Endodermal cell (in vitro differentiated cells): ENCODE results near the gene BARX1. TPM values are rescaled to one million over a fixed set of nuclear protein-coding genes. Genes with fewer than 3 reads are reported as not detected.

ENCODE experiments used
- DNase-seq: peaks from one replicate; pipeline ENCODE4 v3.0.0-alpha.2; 2017
- H3K27ac ChIP-seq: 2 replicates; pipeline ENCODE4 v1.5.1; 2013; ENCODE audit warnings: mild to moderate bottlenecking, low read depth, low read length, moderate library complexity
- H3K27me3 ChIP-seq: 2 replicates; pipeline ENCODE4 v1.6.1; 2013; ENCODE audit warnings: mild to moderate bottlenecking, low read length, moderate library complexity; ENCODE audit not compliant: insufficient read depth, control insufficient read depth, poor library complexity, severe bottlenecking
- H3K36me3 ChIP-seq: 2 replicates; pipeline ENCODE4 v1.7.0; 2013; ENCODE audit warnings: mild to moderate bottlenecking, low read length, moderate library complexity; ENCODE audit not compliant: control insufficient read depth, insufficient read depth
- H3K4me1 ChIP-seq: one replicate; pipeline ENCODE4 v1.7.0; 2013; ENCODE audit warnings: low read length; ENCODE audit not compliant: control insufficient read depth, insufficient read depth
- H3K4me3 ChIP-seq: 2 replicates; pipeline ENCODE4 v1.5.1; 2013; ENCODE audit warnings: mild to moderate bottlenecking, low read length, moderate library complexity
- H3K9ac ChIP-seq: 2 replicates; pipeline ENCODE4 v1.6.1; 2013; ENCODE audit warnings: mild to moderate bottlenecking, low read length, moderate library complexity; ENCODE audit not compliant: poor library complexity, severe bottlenecking; ENCODE audit errors: extremely low read depth
- H3K9me3 ChIP-seq: 2 replicates; pipeline ENCODE4 v1.6.1; 2013; ENCODE audit warnings: mild to moderate bottlenecking, low read length, moderate library complexity; ENCODE audit not compliant: control insufficient read depth
- H3K27ac Mint-ChIP-seq: 2 replicates; pipeline ENCODE4 v1.8.0; 2020; ENCODE audit warnings: mixed read lengths
- H3K27me3 Mint-ChIP-seq: 2 replicates; pipeline ENCODE4 v1.8.0; 2021; ENCODE audit warnings: mild to moderate bottlenecking, mixed read lengths; ENCODE audit not compliant: insufficient read depth
- H3K36me3 Mint-ChIP-seq: 2 replicates; pipeline ENCODE4 v1.8.0; 2020; ENCODE audit warnings: low read depth, mixed read lengths
- H3K4me1 Mint-ChIP-seq: 2 replicates; pipeline ENCODE4 v1.8.0; 2020; ENCODE audit warnings: mixed read lengths
- H3K4me3 Mint-ChIP-seq: 2 replicates; pipeline ENCODE4 v1.8.0; 2020; ENCODE audit warnings: mild to moderate bottlenecking, moderate library complexity, mixed read lengths
- H3K9me3 Mint-ChIP-seq: 2 replicates; pipeline ENCODE4 v1.8.0; 2020; ENCODE audit warnings: mild to moderate bottlenecking, mixed read lengths
- WGBS, 2 experiments: methylation state at CpG; one replicate each; pipeline versions ENCODE4 v1.1.5 to v1.1.7; 2013; ENCODE audit warnings: missing lambda C conversion rate in 2 of 2, mixed read lengths in 1 of 2; ENCODE audit not compliant: insufficient coverage in 1 of 2, insufficient read length in 1 of 2; 5-methylcytosine and 5-hydroxymethylcytosine counted together
- total RNA-seq, 2 donors: library from RNA; stranded (reverse); fragmentation: NEBNext Ultra II Directional in 1 of 2; extraction: Animal tissue kit (Norgen Biotek cat#: 25700) in 1 of 2; gene quantifications; 2 replicates in 1 of 2; 3 replicates in 1 of 2; pipeline ENCODE4 v1.2.1, GENCODE V29; 2021
- TF ChIP-seq, protein P1 (sequence below): fragments of 200-600 bp; sonication (generic); conservative IDR thresholded peaks from 2 replicates; pipeline ENCODE4 v1.5.0; 2021; ENCODE audit warnings: antibody characterized with exemption, mild to moderate bottlenecking

BARX1 gene
- total RNA-seq, 2 donors from 2014 or later, result 0.35 TPM; not detected in 1

DNA sequence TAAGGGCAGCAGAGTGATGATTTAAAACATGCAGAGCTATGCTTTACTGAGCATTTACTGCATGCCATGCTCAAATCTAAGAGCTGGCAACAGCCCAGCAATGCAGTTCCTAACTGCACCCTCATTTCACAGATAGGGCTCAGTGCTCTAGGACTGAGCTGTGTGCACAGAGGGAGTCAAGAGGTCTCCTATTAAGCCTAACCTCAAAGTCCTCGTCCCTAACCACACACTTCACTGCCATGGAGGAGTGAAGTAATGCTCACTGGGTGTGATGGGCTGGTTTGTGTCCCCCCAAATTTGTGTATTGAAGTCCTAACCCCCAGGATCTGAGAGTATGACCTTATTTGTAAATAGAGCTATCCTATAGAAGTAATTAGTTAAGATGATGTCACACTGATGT lies 25.9 kb downstream of the BARX1 start:
- Histone ChIP-seq H3K27ac (no peak overlapping the region), H3K4me1 (no peaks in the 10 kb centered on the region), H3K4me3 (no peak overlapping the region), H3K9ac (no peak overlapping the region), H3K36me3 (no peaks in the 10 kb centered on the region), H3K27me3 (peaks cover 14% of the 10 kb centered on the region), H3K9me3 (no peaks in the 10 kb centered on the region)
- Mint-ChIP-seq H3K9me3 (no peaks in the 10 kb centered on the region), H3K27me3 (peaks cover 37% of the 10 kb centered on the region), H3K4me3 (no peak overlapping the region), H3K27ac (no peak overlapping the region), H3K4me1 (peaks cover 2% of the 10 kb centered on the region), H3K36me3 (no peaks in the 10 kb centered on the region)
- DNase-seq, result no peak
- WGBS, 2 experiments, result no CpG with 5 or more reads among the region's 1 CpG
- TF ChIP-seq, protein P1, sequence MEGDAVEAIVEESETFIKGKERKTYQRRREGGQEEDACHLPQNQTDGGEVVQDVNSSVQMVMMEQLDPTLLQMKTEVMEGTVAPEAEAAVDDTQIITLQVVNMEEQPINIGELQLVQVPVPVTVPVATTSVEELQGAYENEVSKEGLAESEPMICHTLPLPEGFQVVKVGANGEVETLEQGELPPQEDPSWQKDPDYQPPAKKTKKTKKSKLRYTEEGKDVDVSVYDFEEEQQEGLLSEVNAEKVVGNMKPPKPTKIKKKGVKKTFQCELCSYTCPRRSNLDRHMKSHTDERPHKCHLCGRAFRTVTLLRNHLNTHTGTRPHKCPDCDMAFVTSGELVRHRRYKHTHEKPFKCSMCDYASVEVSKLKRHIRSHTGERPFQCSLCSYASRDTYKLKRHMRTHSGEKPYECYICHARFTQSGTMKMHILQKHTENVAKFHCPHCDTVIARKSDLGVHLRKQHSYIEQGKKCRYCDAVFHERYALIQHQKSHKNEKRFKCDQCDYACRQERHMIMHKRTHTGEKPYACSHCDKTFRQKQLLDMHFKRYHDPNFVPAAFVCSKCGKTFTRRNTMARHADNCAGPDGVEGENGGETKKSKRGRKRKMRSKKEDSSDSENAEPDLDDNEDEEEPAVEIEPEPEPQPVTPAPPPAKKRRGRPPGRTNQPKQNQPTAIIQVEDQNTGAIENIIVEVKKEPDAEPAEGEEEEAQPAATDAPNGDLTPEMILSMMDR, result no peak

DNA sequence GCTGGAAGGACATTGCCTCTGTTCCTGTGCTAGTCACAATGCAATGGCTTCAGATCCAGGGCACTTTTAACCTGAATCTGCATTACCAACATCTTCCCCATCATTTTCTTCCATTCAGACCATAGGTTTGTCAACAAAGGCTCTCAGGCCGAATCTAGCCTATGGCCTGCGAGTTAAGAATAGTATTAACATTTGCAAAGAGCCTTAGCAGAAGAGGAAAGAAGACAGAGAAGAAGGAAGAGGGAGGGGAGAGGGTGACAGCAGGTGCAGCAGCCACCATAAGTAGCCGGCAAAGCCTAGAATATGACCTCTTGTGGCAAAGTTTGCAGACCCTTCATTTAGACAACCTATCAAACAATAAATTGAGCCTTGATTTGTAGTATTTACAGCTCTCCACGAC lies 32.6 kb downstream of the BARX1 start:
- no peak overlapping the region for H3K27ac Mint-ChIP-seq
- no peak overlapping the region for H3K4me3 Mint-ChIP-seq
- no peaks in the 10 kb centered on the region for H3K36me3 Mint-ChIP-seq
- Histone ChIP-seq H3K9me3 (no peaks in the 10 kb centered on the region), H3K4me3 (no peak overlapping the region), H3K27me3 (no peaks in the 10 kb centered on the region), H3K9ac (no peak overlapping the region), H3K36me3 (no peaks in the 10 kb centered on the region), H3K27ac (no peak overlapping the region), H3K4me1 (no peaks in the 10 kb centered on the region)
- H3K9me3 Mint-ChIP-seq, result no peaks in the 10 kb centered on the region
- H3K4me1 Mint-ChIP-seq, result no peaks in the 10 kb centered on the region
- DNase-seq, result no peak
- 61 to 64% methylated on average over 3 to 4 of the region's 4 CpGs for WGBS, 2 experiments
- peaks cover 8% of the 10 kb centered on the region for H3K27me3 Mint-ChIP-seq
- TF ChIP-seq, protein P1, result no peak

DNA sequence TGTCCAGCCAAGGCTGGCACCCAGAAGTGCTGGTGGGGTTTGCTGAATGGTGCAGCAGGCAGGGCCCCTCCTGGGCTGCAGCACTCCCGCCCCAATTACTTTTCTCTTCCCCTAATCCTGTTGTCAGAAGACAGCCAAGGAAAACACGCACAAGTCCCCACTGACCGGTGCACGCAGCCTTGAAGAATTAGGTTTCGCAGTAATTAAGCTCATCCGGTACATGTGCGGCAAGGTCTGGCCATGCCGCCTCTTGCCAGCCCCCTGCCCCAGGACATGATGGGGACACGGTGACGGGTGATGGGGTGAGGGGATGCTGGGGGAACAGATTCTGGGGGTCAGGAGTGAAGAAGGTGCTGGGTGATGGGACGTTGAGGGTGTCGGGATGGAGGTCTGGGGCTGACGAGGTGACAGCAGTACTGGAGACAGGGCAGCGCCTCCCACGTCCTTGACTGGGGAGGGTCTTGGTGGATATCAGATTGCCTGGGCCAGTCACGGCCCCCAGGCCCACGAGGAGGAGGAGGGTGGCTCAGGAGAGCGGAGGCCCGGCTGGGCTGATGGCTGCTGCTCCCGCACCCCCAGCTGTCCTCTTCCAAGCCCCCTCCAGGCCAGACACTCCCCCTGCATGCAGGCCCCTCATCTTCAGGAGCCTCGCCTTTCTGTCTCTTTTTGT lies 34.9 kb downstream of the BARX1 start:
- Mint-ChIP-seq H3K36me3 (no peaks in the 10 kb centered on the region), H3K4me1 (no peaks in the 10 kb centered on the region), H3K4me3 (no peak overlapping the region), H3K27ac (no peak overlapping the region), H3K27me3 (peaks cover 2% of the 10 kb centered on the region), H3K9me3 (no peaks in the 10 kb centered on the region)
- Histone ChIP-seq H3K27ac (no peak overlapping the region), H3K36me3 (no peaks in the 10 kb centered on the region), H3K4me3 (no peak overlapping the region), H3K9me3 (no peaks in the 10 kb centered on the region), H3K4me1 (no peaks in the 10 kb centered on the region), H3K27me3 (no peaks in the 10 kb centered on the region), H3K9ac (no peak overlapping the region)
- DNase-seq, result no peak
- WGBS, 2 experiments, result 82 to 83% methylated on average over 11 to 21 of the region's 21 CpGs
- TF ChIP-seq, protein P1, result no peak
